Activated T-helper 1 cell treated with Interleukin-2 at 50 U/mL for 16 hours (primary cell): ENCODE measurements around the gene GSTA4.
"Not testable (repeated sequence)": the region's sequence is repeated elsewhere in the genome, so short reads cannot be mapped to it uniquely, and the experiment has no call there.

Experiments used
- DNase-seq: peaks from one replicate; pipeline ENCODE4 v3.0.0-alpha.2; 2020; ENCODE audit warnings: low read depth

GSTA4 gene

GRCh38 chr6:53014063-53014462 lies 19.0 kb upstream of the GSTA4 start:
- no peak for DNase-seq

GRCh38 chr6:53011979-53012378 lies 16.9 kb upstream of the GSTA4 start:
- DNase-seq = no peak

GRCh38 chr6:53010504-53010903 lies 15.4 kb upstream of the GSTA4 start:
- DNase-seq = no peak

- DNase-seq = no peak
Observed at GRCh38 chr6:53009511-53009910, 14.4 kb upstream of the GSTA4 start.

- DNase-seq = no peak
Observed at GRCh38 chr6:53009056-53009455, 14.0 kb upstream of the GSTA4 start.

- DNase-seq = not testable (repeated sequence)
Observed at GRCh38 chr6:53008192-53008687, 13.2 kb upstream of the GSTA4 start.

GRCh38 chr6:53005663-53006250 lies 10.7 kb upstream of the GSTA4 start:
- no peak for DNase-seq

- DNase-seq = no peak
Observed at GRCh38 chr6:52999456-52999855, 4.4 kb upstream of the GSTA4 start.

GRCh38 chr6:52998603-52999002 lies 3.5 kb upstream of the GSTA4 start:
- no peak for DNase-seq

- no peak for DNase-seq
Observed at GRCh38 chr6:52995913-52996645, 995 bp upstream of the GSTA4 start.

GRCh38 chr6:52994839-52995088 lies 320 bp downstream of the GSTA4 start:
- DNase-seq = no peak

GRCh38 chr6:52994031-52994838 lies 849 bp downstream of the GSTA4 start:
- no peak for DNase-seq

- DNase-seq = no peak
Observed at GRCh38 chr6:52992980-52993920, 1.8 kb downstream of the GSTA4 start.

- no peak for DNase-seq
Observed at GRCh38 chr6:52990342-52990741, 4.7 kb downstream of the GSTA4 start.

- no peak for DNase-seq
Observed at GRCh38 chr6:52985228-52985627, 9.9 kb downstream of the GSTA4 start.

- no peak for DNase-seq
Observed at GRCh38 chr6:52984247-52984646, 10.8 kb downstream of the GSTA4 start.

GRCh38 chr6:52983159-52983848 lies 11.8 kb downstream of the GSTA4 start:
- no peak for DNase-seq

GRCh38 chr6:52982680-52983079 lies 12.4 kb downstream of the GSTA4 start:
- no peak for DNase-seq

GRCh38 chr6:52981222-52981900 lies 13.7 kb downstream of the GSTA4 start:
- DNase-seq = no peak

GRCh38 chr6:52976591-52977035 lies 18.5 kb downstream of the GSTA4 start:
- DNase-seq = no peak

GRCh38 chr6:52976149-52976548 lies 18.9 kb downstream of the GSTA4 start:
- DNase-seq = no peak
